C4-2B (cell line): ENCODE data around the gene RFX2.
"Not testable (repeated sequence)": the region's sequence is repeated elsewhere in the genome, so short reads cannot be mapped to it uniquely, and the experiment has no call there.

ENCODE experiments used
- H3K27ac ChIP-seq: fragments of 450-650 bp; 2 replicates; pipeline ENCODE4 v1.5.1; 2017
- ZFX ChIP-seq: fragments of 450-650 bp; IDR thresholded peaks from 2 replicates; pipeline ENCODE4 v1.6.1; 2017
- TF ChIP-seq, protein P1 (sequence below): fragments of 450-650 bp; conservative IDR thresholded peaks from 2 replicates; pipeline ENCODE4 v1.5.1; 2017; ENCODE audit warnings: mild to moderate bottlenecking

Gene RFX2

DNA sequence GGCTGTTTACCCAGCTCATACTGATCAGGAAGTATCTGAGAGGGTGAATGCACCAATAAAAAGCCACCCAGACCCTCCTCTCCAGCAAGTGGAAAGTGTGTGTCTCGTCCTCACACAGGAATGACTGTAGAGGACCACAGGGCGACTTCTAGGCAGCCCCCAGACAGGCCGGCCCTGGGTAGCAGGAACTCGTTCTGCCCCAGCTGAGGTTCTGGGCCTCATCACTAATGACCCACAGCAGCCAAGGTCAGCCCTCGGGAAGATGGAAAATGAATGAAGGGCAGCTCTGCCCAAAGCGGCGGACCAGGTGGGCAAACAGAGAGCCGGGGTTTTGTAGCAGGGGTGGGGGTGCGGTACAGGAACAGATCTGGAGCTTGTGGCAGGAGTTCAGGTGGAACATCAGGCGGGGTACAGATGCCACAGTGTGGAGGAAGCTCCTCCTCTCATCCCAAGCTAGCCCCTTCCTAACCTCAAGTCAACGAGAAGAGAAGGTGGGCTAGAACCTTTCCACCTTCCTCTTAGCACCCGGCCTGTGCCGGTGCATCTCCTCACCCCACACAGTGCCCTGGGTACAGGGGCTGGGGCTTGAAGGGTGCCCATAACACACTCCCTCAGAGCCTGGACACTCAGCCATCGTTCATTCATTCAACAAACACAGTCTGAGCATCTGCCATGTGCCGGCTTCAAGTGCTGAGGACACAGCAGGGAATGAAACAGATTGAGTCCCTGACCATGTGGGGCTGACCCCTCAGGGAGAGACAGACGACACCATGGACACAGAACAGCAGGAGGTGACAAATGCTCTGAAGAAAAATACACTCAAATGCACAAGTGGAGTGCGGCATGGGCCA lies 36.2 kb downstream of the RFX2 start:
- no peak overlapping the region for H3K27ac ChIP-seq
- no peak for TF ChIP-seq ZFX
- TF ChIP-seq, protein P1, sequence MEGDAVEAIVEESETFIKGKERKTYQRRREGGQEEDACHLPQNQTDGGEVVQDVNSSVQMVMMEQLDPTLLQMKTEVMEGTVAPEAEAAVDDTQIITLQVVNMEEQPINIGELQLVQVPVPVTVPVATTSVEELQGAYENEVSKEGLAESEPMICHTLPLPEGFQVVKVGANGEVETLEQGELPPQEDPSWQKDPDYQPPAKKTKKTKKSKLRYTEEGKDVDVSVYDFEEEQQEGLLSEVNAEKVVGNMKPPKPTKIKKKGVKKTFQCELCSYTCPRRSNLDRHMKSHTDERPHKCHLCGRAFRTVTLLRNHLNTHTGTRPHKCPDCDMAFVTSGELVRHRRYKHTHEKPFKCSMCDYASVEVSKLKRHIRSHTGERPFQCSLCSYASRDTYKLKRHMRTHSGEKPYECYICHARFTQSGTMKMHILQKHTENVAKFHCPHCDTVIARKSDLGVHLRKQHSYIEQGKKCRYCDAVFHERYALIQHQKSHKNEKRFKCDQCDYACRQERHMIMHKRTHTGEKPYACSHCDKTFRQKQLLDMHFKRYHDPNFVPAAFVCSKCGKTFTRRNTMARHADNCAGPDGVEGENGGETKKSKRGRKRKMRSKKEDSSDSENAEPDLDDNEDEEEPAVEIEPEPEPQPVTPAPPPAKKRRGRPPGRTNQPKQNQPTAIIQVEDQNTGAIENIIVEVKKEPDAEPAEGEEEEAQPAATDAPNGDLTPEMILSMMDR, result no peak

DNA sequence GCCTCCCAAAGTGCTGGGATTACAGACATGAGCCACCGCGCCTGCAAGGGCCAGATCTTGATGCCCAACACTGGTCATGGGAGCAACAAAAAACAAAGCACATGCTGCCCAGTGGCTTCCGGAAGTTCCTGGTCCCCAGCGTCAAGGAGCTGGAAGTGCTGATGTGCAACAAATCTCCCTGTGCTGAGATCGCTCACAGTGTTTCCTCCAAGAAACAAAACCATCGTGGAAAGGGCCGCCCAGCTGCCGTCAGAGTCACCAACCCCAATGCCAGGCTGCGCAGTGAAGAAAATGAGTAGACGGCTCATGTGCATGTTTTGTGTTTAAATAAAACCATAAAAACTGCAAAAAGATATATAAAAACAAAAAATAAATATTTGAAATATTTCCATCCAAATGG lies 37.1 kb downstream of the RFX2 start:
- not testable (repeated sequence) for H3K27ac ChIP-seq

DNA sequence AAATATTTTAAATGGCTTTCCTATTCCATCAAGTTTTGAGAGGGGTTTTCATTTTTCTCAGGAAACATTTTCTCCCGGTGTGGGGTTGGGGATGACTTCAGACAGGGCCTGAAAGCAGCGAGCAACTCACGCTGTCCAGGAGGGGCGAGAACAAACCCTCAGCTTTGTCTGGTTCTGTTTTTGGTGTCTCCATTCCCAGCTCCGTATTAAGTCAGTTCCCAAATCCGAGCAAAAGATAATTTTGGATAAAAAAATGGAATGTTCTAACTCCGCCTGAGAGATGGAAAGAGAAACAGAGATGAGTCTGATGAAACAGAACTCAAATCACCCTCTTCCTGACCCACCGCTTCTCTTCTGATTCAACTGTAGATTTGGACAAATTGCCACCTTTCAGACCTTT lies 38.4 kb downstream of the RFX2 start:
- TF ChIP-seq, protein P1, result no peak
- no peak for TF ChIP-seq ZFX
- no peak overlapping the region for H3K27ac ChIP-seq

DNA sequence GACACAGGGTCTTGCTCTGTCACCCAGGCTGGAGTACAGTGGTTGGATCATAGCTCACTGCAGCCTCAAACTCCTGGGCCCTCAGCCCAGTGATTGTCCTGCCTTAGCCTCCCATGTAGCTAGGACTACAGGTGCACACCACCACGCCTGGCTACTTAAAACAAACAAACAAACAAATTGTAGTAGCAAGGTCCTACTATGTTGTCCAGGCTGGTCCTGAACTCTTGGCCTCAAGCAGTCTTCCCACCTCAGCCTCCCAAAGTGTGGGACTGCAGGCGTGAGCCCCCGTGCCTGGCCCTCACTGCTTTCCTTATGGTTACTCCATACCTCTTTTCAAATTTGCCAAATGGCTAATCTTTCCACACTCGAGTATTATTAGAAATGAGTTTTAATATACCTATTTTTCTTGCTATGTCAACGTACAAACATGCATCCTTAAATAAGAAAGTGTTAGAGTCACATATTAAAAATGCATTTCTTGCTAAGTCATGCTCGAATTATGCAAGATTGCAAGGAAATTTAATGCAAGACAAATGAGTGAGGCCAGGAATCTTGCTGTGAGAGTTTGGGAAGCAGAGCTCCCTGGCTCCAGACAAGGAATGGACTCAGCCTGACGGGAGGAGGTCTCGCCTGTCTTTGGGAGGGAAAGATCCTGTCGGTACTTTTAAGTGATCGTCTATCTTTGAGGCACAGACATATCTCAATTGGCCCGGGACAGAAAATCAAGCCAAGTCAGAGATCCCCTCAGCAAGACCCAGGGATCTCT lies 39.4 kb downstream of the RFX2 start:
- no peak overlapping the region for H3K27ac ChIP-seq
- TF ChIP-seq, protein P1, result no peak

DNA sequence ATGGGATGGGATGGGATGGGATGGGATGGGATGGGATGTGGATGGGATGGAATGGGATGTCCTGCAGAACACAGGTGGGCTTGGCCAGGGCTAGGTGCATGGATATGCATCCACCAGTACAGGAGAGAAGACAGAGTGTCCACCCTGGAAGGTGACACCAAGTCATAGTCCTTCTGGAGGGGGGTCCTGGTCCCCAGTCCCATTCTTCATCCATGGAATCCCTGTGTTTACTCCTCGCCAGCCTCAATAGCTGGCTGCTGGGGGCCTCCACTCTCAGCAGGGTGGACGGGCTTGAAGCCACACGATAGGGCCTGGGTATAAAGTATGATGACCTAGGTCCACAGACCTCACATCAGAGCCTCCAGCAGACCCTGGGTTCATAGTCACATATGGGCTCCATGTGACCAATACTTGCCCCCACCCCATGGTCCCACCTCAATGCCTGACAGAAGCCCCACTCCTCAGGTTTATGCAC lies 40.1 kb downstream of the RFX2 start:
- no peak overlapping the region for H3K27ac ChIP-seq
- no peak for TF ChIP-seq ZFX
- TF ChIP-seq, protein P1, result no peak

DNA sequence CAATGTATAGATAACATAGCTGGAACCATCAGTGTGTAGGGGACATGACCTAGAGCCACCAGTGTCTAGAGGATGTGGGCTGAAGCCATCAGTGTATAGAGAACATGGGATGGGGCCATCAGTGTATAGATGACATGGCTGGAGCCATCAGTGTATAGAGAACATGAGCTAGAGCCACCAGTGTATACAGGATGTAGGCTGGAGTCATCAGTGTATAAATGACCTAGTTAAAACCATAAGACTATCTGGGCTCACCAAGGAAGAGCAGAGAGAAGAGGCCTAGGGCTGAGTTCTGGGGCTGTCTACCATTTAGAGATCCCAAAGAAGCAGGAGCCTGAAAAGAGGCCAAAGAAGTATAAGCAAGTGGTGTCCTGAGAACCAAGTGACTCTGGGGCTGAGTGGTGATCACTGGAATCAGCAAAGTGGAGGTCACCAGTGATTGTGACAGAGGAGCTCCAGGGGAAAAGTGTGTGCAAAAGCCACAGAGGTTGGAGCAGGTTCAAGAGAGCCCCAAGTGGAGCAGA lies 41.0 kb downstream of the RFX2 start:
- no peak overlapping the region for H3K27ac ChIP-seq
- TF ChIP-seq, protein P1, result no peak
- TF ChIP-seq ZFX, result no peak

GRCh38 chr19:6068711-6069110 lies 41.6 kb downstream of the RFX2 start:
- no peak overlapping the region for H3K27ac ChIP-seq
- no peak for TF ChIP-seq ZFX
- TF ChIP-seq, protein P1, result no peak
